Right hindlimb (tissue), 1 donor: ENCODE data around the gene UBE2D4.
"Not testable (repeated sequence)": the region's sequence is repeated elsewhere in the genome, so short reads cannot be mapped to it uniquely, and the experiment has no call there.

ENCODE experiments used
- DNase-seq: peaks from one replicate; pipeline ENCODE4 v3.0.0-alpha.2; 2018

The UBE2D4 gene

DNA sequence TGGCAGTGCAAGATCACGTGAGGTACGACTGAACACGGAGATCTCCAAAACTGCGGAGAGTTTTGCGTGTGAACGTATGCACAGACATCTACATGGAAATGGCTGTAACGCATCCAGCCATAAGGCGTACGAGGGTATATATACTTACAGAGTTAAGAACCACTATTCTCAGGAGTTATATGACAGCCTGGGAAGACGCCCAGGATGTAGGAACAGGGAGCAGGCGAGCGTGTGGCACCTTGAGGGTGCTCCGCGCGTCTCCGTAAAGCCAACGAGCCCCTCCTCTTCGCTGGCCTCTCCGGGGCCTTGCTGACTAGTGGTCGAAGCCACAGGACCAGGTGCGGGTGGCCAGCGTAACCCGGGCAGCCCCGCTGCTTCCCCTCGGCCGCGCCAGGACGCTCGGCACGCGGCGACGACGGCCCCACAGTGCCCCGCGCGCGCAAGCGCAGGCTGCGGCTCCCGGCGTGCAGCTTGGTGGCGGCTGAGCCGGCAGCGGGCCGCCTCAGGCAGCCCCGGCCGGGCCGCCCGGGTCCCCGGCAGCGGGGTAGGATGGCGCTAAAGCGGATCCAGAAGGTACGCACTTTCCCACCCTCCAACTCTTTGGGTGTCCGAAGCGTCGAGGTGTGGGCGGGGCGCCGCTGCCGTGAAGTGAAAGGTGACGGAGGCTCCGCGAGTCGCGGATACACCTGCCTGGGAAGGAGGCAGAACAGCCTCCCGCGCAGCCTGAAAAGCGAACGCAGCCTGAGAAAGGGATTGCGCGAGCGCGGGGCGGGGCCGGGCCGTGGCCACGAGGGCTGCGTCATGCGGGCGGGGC, at the start of gene UBE2D4:
Gene UBE2D4 (plus strand): TSS at position 453 of the 814 bp plus-strand sequence. CDS start 97 bp downstream, at position 550.
- DNase-seq: peak; percentile 81

DNA sequence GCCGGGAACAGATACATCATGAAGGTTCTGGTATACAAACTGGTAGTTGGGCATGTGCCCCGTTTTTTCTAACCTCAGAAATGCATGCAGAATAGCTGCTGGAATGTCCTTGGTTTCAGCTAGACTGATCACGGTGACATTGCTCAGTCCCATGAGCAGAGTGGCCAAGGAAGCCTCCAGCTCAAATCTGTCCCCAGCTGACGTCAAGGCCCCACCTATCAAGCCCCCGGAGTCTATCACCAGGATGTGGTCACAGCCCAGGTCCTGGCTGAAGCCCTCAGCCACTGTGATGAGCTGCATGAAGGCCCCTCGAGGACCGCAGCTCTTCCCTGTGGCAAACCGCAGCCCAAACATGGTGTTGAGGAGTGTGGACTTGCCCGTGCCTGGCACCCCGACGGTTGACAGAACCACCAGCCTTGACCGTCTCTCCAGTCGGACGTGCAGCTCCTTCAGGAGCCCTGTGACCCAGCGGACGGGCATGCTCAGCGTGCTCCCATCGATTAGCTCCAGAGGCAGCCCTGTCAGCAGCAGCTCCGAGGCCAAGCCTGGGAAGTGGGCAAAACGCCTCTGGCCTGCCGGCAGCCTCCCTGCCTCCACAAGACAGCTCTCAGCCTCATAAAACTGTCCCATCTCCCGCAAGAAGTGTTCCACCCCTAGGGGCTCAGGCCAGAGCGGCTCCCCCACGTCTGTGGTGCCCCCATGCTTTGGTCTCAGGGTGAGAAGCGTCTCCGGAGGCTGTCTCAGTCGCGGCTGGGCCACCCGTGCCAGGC, 49.1 kb upstream of the UBE2D4 start:
- DNase-seq: no peak

DNA sequence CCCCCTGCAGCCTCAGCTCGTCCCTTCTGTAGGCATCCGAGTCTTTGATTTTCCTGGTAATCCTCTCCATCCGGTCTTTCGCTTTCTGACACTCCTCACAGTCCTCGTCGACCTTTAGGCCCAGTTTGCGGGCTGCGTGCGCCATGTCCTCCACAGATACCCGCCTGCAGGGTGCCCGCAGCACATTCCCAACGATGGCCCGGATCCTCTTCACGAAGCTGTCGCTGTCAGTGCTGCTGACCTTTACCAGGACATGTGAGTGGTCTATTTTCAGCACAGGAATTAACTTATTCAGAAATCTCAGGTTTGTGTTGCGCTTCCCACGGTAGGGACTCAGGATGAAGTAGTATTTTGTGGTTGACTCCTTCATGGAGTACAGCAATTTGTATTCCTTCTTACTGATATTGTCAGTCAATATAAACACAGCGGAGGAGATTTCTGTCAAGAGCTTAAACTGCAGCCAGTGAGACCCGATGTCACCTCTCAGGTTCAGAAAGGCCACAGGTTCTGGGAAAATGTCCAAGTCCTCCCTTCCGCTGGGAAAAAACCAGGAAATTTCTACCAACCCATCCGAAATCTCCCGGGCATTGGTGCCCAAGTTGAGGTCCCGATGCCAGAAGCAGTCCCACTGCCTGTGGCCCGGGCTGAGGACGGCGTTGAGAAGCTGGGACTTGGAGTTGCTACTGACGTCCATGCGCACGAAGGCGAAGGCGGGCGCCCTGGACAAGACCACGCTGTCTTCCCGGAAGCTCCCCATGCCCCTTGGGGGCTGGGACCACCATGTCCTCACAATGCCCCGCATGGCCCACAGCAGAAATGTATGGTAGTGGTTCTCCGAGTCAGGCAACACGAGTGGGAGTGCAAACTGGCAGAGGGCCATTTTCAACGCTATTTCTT, 48.0 kb upstream of the UBE2D4 start:
- no peak for DNase-seq

DNA sequence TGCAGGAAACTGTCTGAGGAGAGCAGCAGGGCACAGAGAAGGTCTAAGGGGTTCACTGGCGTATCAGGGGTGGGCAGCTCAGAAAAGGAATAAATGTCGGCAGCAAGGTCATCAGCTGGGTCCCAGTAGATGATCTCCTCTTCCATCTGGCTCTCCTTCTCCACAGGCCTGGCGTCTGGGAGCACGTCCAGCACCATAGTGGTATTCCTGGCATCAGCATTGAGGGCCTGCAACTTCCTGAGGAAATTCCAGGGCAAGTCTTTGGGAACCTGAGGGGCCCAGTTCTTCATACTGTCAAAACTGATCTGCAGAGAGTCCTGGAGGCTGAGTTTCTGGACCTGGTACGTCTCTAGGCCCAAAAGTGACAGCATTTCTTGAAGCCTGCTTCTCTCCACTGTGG, 47.4 kb upstream of the UBE2D4 start:
- no peak for DNase-seq

DNA sequence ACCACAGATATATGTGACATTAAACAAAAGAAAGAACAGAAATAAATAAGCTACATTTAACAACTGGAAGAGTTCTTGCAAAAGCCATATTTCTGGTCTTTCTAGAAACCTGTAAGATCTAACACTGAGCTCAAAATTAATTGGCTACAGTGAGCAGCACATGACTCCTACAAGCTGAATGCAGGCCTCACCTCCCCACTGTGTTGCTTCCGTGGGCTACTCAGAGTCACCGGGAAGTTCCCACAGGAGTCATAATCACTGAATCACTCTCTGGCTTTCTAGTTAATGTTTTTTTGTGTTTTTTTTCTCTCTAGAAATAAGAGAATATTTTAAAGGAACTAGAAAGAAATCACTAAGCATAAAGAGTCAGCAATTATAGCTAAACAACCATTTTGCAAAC, 46.8 kb upstream of the UBE2D4 start:
- no peak for DNase-seq

DNA sequence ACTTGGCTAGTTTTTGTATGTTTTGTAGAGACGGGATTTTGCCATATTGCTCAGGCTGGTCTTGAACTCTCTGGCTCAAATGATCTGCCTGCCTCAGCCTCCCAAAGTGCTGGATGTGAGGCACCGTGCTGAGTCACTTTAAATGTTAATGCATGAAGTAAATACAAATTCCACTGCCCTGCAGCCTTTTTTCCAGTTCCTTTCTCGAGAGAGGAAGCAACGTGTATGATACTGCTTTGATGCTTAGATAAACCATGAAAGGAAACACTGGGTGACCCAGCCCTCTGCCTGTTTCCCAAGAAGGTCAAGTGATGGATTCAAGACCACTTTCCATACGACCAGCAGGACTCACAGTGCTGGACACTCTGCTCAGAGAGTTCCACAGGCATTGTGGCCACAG, 45.6 kb upstream of the UBE2D4 start:
- DNase-seq: no peak

DNA sequence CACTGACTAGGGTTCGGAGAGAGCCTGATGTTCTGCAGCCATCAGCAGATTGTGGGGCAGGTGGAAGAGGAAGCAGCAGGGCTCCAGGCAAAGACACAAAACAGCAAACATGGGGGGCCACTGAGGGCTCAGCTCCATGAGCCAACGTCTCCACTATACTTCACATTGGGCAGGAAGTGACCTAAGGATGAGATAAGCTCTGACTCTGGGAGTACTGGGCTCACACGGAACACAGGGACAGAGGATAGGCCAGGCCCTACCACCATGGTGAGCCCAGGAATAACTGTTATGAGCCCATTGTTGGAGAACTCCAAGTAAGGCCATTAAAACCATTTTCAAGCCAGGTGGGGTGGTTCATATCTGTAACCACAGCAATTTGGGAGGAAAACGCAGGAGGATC, 42.0 kb upstream of the UBE2D4 start:
- no peak for DNase-seq

DNA sequence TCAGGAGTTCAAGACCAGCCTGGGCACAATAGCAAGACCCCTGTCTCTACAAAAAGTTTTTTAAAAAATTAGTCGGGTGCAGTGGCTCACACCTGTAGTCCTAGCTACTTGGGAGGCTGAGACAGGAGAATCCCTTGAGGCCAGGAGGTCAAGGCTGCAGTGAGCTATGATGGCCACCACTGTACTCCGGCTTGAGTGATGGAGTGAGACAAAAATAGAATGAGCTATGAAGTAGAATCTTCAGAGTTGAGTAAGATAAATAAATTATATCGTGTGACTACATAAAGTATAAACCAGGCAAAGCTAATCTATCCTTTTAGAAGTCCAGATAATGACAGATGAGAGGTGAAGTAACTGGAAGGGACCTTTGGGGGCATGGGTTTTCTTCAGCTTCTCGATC, 41.6 kb upstream of the UBE2D4 start:
- DNase-seq: no peak

DNA sequence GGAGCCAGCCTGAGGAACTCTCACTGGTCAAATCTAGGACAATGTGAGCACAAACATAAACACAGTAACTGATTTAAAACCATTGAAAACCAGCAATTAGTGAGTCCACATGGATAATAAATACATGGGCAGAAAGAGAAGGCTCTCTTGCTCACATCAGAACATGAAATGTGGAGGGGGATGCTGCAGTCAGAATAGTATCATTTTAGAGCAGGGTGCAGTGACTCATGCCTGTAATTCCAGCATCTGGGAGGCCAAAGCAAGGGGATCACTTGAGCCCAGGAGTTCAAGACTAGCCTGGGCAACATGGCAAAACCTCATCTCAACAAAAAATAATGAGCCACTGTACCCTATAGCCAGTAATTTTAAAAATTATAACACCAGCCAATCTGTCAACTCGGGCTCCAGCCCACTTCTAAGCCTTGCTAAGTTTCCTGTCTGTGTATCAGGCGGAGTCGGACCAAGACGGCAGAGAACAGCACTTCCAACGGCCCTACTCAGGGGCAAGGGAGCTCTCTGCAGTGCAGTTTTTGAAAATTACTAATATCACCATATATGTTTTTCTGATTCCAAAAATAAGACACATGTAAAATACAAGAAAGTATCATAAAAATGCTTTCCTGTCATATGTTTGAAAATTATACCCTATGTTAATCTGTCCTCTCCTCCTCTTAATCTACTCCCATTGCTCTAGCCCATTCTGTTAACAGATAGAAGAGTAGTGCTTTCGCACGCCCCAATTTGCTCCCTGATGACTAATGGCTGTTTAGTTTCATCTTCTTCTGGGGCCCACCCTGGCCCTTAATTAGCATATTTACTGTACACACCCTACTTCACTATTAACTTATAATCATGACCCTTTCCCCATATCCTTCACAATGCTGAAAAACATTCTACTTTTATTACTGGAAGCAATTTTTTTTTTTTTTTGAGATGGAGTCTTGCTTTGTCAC, 37.0 kb upstream of the UBE2D4 start:
- no peak for DNase-seq

DNA sequence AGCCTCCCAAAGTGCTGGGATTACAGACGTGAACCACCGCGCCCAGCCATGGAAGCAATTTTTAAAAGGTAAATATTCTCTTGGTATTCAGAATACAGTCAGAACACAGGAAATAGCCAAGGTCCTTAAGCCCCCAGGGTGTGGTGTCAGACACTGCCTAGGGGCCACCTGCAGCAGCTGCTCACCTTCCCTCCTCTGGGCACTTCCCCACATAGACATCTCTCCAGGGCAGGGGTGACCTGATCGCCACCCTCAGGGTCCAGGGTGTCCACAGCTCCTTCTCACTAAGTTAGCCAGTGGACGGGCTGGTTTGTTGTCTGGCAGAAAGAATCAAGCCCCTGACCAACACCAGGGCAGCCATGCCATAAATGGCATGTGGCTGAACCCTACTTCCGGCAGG, 35.8 kb upstream of the UBE2D4 start:
- DNase-seq: no peak

DNA sequence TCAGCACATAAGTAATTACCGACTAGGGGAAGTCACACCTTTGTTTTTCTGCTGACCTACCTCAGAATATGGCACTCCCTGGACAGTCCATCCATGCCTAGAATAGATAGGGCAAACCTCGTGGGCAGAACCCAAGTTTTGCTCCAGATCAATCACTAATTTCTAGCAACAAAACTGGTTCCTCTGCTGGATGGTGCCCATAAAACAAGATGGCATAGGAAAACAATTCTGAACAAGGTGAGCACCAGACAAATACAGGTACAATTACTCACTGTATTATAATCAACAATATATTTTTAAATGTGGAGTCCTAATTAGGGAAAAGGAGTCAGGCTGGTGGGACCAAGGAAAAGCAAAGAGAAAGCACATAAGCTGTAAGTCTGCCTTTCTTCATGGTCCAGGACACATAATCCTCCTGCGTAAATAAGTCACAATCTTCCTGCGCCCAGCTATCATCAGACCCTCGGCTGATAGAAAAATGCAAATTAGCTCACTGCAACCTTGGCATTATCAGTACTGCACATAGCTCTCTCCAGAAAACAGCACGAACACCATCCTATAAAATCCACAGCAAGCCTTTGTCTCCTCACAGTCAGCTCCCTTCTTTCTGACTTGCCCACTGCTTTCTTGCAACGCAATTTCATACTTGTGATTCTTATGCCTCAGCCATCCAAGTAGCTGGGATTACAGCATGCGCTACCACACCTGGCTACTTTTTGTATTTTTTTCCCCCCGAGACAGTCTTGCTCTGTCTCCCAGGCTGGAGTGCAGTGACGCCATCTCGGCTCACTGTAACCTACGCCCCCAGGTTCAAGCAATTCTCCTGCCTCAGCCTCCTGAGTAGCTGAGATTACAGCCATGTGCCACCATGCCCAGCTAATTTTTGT, 34.9 kb upstream of the UBE2D4 start:
- no peak for DNase-seq

DNA sequence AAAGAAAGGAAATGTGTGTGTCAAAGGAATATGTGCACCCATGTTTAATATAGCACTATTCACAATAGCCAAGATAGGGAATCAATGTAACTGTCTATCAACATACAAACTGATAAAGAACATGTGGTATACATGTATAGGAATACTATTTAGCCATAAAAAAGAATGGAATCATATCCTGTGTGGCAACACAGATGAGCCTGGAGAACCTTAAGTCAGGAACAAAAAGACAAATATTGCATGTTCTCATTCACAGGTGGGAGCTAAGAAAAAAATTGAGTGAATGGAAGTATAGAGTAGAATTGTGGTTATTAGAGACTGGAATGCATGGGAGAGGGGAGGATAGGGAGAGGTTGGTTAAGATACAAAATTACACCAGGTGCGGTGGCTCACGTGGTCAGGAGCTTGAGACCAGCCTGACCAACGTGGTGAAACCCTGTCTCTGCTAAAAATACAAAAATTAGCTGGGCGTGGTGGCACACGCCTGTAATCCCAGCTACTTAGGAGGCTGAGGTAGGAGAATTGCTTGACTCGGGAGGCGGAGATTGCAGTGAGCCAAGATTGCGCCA, 30.3 kb upstream of the UBE2D4 start:
- DNase-seq: no peak

DNA sequence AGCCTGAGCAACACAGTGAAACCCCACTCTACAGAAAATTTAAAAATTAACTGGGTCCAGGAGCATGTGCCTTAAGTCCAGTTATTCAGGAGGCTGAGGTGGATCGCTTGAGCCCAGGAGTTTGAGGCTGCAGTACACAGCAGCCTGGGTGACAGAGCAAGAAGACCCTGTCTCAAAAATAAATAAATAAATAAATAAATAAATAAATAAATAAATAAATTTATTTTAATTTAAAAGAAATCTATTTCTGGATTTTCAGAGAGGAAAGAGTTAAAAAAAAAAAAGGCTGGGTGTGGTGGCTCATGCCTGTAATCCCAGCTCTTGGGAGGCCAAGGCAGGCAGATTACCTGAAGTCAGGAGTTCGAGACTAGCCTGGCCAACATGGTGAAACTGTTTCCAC, 27.7 kb upstream of the UBE2D4 start:
- DNase-seq: not testable (repeated sequence)

DNA sequence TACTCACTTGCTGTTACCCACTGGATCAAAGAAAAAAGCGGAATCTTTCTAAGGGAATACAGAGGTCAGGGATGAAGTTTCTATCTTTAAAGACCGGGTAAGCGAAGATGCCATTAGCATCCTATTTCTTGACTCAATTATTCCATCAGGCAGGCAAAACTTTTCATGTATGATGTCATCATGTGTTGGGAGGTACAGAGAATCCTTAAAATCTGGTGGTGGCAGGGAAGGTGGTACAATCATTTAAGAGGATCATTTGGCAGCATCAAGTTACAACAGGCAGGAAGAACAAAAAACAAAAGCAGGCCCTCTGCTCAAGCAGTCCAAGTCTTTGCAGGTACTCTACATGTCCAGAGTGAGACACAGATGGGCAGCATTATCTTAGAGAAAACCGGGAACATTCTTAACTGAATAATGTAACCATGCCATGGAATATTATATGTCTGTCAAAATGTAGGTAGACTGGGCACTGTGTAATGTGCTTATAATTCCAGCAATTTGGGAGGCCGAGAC, 23.6 kb upstream of the UBE2D4 start:
- DNase-seq: no peak

DNA sequence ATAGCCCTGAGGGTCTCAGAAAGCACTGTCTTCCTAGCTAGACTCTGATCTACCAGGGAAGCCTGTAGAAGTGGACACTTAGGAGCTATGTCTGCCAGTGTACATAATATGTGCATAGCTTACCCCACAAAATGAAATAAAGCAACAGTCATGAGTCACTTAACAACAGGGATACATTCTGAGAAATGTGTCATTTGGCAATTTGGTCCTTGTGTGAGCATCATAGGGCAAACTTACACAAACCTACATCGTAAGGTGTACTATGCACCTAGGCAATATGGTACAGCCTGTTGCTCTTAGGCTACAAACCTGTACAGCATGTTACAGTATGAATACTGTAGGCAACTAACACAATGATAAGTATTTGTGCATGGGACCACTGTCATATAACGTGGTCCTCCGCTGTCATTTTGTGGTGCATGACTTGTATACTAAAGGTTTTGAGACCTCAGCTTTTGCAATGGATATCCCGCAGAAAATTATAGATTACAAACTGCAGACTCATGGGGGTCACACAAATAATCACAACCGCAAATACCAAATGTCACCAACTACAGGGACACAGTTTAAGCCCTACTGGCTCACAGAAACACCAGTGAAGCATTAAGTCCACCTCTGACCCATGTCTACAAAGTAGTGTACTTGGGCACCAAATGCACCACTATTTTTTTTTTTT, 21.6 kb upstream of the UBE2D4 start:
- no peak for DNase-seq

DNA sequence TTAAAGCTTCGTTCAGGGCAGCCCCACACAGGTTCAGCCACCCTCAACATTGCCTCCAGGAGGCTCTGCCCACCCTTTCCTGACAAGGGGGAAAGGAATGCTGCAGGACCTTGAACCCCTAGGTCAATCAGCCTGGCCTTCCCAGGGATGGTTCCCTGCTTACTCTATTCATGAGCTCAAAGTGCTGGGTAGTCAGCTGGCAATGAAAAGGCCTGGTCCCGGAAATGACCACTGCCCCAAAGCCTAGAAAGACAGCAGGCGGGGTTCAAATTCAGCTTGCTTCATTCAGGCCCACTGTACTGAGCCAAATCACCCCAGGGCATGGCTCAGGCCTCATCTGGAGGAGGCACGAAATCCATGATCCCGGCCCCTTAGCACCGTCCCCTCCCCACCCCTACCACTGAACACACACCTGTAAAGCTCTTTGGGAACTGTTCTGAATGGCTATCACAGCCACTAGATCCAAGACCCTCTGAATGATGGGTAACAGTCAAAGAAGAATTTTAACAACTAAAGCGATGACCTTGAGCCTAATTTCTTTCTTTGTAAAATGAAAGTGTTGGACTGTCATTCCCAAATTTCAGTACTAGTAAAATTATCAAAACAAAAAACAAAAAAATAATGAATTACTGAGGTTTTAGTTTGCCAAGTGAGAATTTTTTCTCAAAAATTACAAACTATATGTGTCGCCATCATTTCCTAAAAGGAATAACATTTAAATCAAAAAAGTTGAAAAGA, 20.9 kb upstream of the UBE2D4 start:
- no peak for DNase-seq

DNA sequence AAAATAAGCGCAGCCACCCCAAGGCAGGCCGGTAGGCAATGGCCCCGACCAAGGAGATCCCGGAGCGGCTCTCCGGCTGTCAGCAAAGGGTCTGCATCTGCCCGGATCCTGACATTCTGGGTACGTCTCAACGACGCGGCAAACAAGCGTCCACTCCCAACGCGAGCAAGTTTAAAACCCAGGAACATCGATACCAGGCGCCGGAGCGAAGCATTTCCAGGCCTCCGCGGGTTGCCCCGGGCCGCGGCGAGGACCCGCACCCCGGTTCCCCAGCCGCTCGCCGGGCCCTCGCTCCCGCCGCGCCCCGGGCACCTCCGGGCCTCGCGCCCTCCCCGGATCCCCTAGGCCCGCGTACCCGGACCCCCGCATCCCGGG, 20.3 kb upstream of the UBE2D4 start:
- peak; percentile 65 for DNase-seq

DNA sequence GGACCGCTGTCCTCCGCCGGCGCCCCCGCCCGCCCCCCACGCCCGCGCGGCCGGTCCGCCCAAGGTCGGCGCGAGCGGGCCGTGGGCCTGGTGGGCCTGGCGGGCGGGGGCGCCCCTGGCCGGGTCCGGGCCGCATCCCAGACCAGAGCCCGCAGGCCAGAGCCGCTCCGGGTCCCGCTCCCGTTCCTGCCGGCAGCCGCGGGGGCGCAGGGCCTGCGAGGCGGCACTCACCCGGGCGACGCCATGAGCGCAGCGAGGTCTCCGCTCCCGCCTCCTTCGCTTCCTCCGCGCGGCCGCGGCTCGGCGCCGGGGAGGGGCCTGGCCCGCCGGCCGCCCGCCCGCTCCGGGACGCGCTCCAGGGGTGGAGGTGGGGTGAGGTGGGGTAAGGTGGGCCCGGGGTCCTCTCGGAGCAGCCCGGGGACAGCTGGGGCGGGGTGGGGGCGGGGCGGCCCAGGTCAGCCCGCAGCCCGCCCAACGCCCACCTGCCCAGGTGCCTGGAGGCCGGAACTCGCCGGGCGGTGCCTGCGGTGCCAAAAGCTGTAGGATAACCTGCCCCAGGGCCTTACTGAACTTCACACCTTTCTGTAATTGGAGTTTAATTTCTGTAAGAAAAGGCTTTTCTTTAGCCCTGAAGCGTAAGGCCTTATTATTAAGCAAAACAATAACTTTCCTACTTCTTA, 19.8 kb upstream of the UBE2D4 start, which contains the start of gene URGCP:
Gene URGCP (minus strand): TSS at position 266 of the 680 bp plus-strand sequence. CDS start 21 bp downstream, at position 245.
- peak; percentile 59 for DNase-seq
